Measurements from ENCODE around the gene TFAP2A. TPM values are rescaled to one million over a fixed set of nuclear protein-coding genes. Genes with fewer than 3 reads are reported as not detected.

The TFAP2A gene
- total and polyA plus RNA-seq, 10 of the 15 experiments (the other 5 are each of a cell fraction or from before 2014, with no cell fraction given) = 0.05 to 0.46 (median 0.17) TPM; not detected in 4

DNA sequence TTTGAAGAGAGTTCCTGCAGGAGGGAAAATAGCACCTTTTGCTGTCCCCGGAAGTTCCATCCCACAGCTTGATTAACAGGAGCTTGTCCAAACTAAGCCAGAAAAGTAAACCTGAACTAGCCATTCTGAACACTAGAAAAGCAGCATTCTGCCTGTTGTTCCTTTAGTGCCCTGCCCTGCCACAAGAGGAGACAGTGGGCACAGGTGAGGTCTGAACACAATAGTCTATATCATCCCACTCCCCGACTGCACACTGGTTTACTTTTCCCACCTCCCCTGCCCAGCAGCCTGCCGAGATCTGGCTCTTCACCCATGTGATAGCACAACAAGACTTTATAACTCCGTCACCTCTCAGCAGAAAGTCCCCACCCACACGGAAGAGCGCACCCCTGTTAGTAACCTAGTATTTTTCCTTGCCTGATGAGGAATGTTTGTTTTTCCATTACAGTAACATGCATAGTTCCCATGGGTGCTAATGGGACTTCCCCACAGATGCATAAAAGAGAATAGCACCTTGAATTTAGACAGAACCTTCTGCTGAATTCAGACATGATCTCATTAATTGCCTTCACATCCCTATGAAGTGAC lies 59.7 kb downstream of the TFAP2A start (continued):
- TF ChIP-seq CHD1 (IDR thresholded peaks at IDR 0.05; ENCODE audit: low read depth, low read length) (no peak), MYC (IDR thresholded peaks at IDR 0.05; ENCODE audit: insufficient read depth, insufficient read length, insufficient replicate concordance, low read length, severe bottlenecking) (no peak), HCFC1 (IDR thresholded peaks at IDR 0.05; ENCODE audit: low read length) (no peak), HDGF (IDR thresholded peaks at IDR 0.05) (no peak), SIX5 (IDR thresholded peaks at IDR 0.05; ENCODE audit: low read depth, low read length, severe bottlenecking) (no peak), JUNB (IDR thresholded peaks at IDR 0.05) (no peak), YBX1 (IDR thresholded peaks at IDR 0.05) (no peak), CBX5 (IDR thresholded peaks at IDR 0.05; ENCODE audit: low read depth) (no peak), FOXM1 (IDR thresholded peaks at IDR 0.05; ENCODE audit: low read depth, low read length) (no peak), CBX3 (IDR thresholded peaks at IDR 0.05; ENCODE audit: borderline replicate concordance, low read depth) (no peak), SREBF2 (IDR thresholded peaks at IDR 0.05; ENCODE audit: low read length) (no peak), ASH2L (IDR thresholded peaks at IDR 0.05; ENCODE audit: borderline replicate concordance, low read depth) (no peak), NR2C1 (IDR thresholded peaks at IDR 0.05) (no peak), ZNF217 (IDR thresholded peaks at IDR 0.05) (no peak), IKZF2 (IDR thresholded peaks at IDR 0.05) (peak; percentile 68 to 74; a peak in 3 of 4 replicates), SUPT20H (IDR thresholded peaks at IDR 0.05; ENCODE audit: borderline replicate concordance, control insufficient read depth, low read depth, low read length) (no peak)
- TF ChIP-seq, protein P1, sequence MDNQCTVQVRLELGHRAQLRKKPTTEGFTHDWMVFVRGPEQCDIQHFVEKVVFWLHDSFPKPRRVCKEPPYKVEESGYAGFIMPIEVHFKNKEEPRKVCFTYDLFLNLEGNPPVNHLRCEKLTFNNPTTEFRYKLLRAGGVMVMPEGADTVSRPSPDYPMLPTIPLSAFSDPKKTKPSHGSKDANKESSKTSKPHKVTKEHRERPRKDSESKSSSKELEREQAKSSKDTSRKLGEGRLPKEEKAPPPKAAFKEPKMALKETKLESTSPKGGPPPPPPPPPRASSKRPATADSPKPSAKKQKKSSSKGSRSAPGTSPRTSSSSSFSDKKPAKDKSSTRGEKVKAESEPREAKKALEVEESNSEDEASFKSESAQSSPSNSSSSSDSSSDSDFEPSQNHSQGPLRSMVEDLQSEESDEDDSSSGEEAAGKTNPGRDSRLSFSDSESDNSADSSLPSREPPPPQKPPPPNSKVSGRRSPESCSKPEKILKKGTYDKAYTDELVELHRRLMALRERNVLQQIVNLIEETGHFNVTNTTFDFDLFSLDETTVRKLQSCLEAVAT (IDR thresholded peaks at IDR 0.05) = no peak
- TF ChIP-seq, protein P2, sequence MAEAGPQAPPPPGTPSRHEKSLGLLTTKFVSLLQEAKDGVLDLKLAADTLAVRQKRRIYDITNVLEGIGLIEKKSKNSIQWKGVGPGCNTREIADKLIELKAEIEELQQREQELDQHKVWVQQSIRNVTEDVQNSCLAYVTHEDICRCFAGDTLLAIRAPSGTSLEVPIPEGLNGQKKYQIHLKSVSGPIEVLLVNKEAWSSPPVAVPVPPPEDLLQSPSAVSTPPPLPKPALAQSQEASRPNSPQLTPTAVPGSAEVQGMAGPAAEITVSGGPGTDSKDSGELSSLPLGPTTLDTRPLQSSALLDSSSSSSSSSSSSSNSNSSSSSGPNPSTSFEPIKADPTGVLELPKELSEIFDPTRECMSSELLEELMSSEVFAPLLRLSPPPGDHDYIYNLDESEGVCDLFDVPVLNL (IDR thresholded peaks at IDR 0.05; ENCODE audit: low read depth, low read length) = no peak
- TF ChIP-seq, protein P3, sequence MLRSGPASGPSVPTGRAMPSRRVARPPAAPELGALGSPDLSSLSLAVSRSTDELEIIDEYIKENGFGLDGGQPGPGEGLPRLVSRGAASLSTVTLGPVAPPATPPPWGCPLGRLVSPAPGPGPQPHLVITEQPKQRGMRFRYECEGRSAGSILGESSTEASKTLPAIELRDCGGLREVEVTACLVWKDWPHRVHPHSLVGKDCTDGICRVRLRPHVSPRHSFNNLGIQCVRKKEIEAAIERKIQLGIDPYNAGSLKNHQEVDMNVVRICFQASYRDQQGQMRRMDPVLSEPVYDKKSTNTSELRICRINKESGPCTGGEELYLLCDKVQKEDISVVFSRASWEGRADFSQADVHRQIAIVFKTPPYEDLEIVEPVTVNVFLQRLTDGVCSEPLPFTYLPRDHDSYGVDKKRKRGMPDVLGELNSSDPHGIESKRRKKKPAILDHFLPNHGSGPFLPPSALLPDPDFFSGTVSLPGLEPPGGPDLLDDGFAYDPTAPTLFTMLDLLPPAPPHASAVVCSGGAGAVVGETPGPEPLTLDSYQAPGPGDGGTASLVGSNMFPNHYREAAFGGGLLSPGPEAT (IDR thresholded peaks at IDR 0.05; ENCODE audit: low read depth) = peak; percentile 85
- TF ChIP-seq, protein P4, sequence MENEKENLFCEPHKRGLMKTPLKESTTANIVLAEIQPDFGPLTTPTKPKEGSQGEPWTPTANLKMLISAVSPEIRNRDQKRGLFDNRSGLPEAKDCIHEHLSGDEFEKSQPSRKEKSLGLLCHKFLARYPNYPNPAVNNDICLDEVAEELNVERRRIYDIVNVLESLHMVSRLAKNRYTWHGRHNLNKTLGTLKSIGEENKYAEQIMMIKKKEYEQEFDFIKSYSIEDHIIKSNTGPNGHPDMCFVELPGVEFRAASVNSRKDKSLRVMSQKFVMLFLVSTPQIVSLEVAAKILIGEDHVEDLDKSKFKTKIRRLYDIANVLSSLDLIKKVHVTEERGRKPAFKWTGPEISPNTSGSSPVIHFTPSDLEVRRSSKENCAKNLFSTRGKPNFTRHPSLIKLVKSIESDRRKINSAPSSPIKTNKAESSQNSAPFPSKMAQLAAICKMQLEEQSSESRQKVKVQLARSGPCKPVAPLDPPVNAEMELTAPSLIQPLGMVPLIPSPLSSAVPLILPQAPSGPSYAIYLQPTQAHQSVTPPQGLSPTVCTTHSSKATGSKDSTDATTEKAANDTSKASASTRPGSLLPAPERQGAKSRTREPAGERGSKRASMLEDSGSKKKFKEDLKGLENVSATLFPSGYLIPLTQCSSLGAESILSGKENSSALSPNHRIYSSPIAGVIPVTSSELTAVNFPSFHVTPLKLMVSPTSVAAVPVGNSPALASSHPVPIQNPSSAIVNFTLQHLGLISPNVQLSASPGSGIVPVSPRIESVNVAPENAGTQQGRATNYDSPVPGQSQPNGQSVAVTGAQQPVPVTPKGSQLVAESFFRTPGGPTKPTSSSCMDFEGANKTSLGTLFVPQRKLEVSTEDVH (IDR thresholded peaks at IDR 0.05; ENCODE audit: low read depth, partially characterized antibody) = no peak
- TF ChIP-seq, protein P5, sequence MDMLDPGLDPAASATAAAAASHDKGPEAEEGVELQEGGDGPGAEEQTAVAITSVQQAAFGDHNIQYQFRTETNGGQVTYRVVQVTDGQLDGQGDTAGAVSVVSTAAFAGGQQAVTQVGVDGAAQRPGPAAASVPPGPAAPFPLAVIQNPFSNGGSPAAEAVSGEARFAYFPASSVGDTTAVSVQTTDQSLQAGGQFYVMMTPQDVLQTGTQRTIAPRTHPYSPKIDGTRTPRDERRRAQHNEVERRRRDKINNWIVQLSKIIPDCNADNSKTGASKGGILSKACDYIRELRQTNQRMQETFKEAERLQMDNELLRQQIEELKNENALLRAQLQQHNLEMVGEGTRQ (IDR thresholded peaks at IDR 0.05; ENCODE audit: borderline replicate concordance, low read depth, low read length) = no peak
